HEK293 (cell line): ENCODE measurements around the gene NDUFS2.

Experiments used
- HOXD13 ChIP-seq: sonication (generic); formaldehyde crosslinking; IDR thresholded peaks from 2 replicates; pipeline ENCODE4 v1.8.0; 2022; ENCODE audit warnings: missing genetic modification reagents, borderline replicate concordance
- KLF9 ChIP-seq: fragments of 450-650 bp; formaldehyde crosslinking; IDR thresholded peaks from 2 replicates; pipeline ENCODE4 v1.5.1; 2016; ENCODE audit warnings: missing biosample characterization, missing genetic modification characterization, low read depth
- RBAK ChIP-seq: fragments of 450-650 bp; formaldehyde crosslinking; IDR thresholded peaks from 2 replicates; pipeline ENCODE4 v1.5.1; 2016; ENCODE audit warnings: missing biosample characterization, missing genetic modification characterization
- YY1 ChIP-seq: fragments of 450-650 bp; formaldehyde crosslinking; IDR thresholded peaks from 2 replicates; pipeline ENCODE4 v1.5.1; 2018; ENCODE audit warnings: missing biosample characterization, missing genetic modification characterization
- ZNF121 ChIP-seq: fragments of 450-650 bp; formaldehyde crosslinking; IDR thresholded peaks from 2 replicates; pipeline ENCODE4 v1.5.1; 2016; ENCODE audit warnings: missing biosample characterization, missing genetic modification characterization
- ZNF610 ChIP-seq: fragments of 450-650 bp; formaldehyde crosslinking; IDR thresholded peaks from 2 replicates; pipeline ENCODE4 v1.5.1; 2016; ENCODE audit warnings: missing biosample characterization, missing genetic modification characterization, borderline replicate concordance
- TF ChIP-seq, protein P1 (sequence below): fragments of 450-650 bp; formaldehyde crosslinking; IDR thresholded peaks from 2 replicates; pipeline ENCODE4 v1.5.1; 2016; ENCODE audit warnings: missing biosample characterization, missing genetic modification characterization
- TF ChIP-seq, protein P2 (sequence below): fragments of 450-650 bp; formaldehyde crosslinking; IDR thresholded peaks from 2 replicates; pipeline ENCODE4 v1.5.1; 2016; ENCODE audit warnings: missing biosample characterization, missing genetic modification characterization

DNA sequence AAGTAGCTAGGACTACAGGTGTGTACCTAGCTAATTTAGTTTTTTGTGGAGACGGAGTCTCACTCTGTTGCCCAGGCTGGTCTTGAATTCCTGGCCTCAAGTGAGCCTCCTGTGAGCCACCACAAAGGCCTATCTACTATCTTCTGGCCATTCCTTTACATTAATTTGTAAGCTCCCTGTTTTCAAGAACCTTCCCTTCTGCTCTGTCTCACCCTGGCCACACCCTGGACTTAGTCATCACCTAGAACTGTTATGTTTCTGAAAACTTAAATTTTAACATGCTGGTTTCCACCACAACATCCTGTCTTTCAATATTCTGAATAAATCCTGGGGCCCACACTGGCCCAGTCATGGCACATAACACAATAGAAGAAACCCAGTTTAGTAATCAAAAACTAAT, 20.0 kb upstream of the NDUFS2 start:
- TF ChIP-seq, protein P1, sequence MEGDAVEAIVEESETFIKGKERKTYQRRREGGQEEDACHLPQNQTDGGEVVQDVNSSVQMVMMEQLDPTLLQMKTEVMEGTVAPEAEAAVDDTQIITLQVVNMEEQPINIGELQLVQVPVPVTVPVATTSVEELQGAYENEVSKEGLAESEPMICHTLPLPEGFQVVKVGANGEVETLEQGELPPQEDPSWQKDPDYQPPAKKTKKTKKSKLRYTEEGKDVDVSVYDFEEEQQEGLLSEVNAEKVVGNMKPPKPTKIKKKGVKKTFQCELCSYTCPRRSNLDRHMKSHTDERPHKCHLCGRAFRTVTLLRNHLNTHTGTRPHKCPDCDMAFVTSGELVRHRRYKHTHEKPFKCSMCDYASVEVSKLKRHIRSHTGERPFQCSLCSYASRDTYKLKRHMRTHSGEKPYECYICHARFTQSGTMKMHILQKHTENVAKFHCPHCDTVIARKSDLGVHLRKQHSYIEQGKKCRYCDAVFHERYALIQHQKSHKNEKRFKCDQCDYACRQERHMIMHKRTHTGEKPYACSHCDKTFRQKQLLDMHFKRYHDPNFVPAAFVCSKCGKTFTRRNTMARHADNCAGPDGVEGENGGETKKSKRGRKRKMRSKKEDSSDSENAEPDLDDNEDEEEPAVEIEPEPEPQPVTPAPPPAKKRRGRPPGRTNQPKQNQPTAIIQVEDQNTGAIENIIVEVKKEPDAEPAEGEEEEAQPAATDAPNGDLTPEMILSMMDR (tag by site-specific recombination) = no peak
- TF ChIP-seq RBAK (tag by site-specific recombination) (no peak), ZNF610 (tag by site-specific recombination) (no peak), YY1 (no peak), ZNF121 (no peak), KLF9 (tag by site-specific recombination) (no peak), HOXD13 (no peak)
- TF ChIP-seq, protein P2, sequence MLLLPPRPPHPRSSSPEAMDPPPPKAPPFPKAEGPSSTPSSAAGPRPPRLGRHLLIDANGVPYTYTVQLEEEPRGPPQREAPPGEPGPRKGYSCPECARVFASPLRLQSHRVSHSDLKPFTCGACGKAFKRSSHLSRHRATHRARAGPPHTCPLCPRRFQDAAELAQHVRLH (tag by site-specific recombination) = no peak
